ENCODE results near the gene DTNA.

DTNA gene

GRCh38 chr18:34809451-34810072 is 99.5 kb downstream of the DTNA start:
- no peak for DNase-seq

GRCh38 chr18:34816183-34816582 is 106.1 kb downstream of the DTNA start:
- DNase-seq: no peak

GRCh38 chr18:34817636-34818035 is 107.5 kb downstream of the DTNA start:
- no peak for DNase-seq

- DNase-seq: no peak
These were observed 108.0 kb downstream of the DTNA start for GRCh38 chr18:34818064-34818463.

- no peak for DNase-seq
These were observed 110.4 kb downstream of the DTNA start for GRCh38 chr18:34820360-34821065.

- no peak for DNase-seq
These were observed 111.6 kb downstream of the DTNA start for GRCh38 chr18:34821669-34822210.

- no peak for DNase-seq
These were observed 118.0 kb downstream of the DTNA start for GRCh38 chr18:34828093-34828492.

GRCh38 chr18:34834897-34835296 is 124.8 kb downstream of the DTNA start:
- DNase-seq: no peak

- no peak for DNase-seq
These were observed 125.4 kb downstream of the DTNA start for GRCh38 chr18:34835466-34835865.

GRCh38 chr18:34837769-34838272 is 127.7 kb downstream of the DTNA start:
- no peak for DNase-seq

GRCh38 chr18:34838669-34839068 is 128.6 kb downstream of the DTNA start:
- DNase-seq: no peak

GRCh38 chr18:34840256-34840826 is 130.2 kb downstream of the DTNA start:
- DNase-seq: no peak

GRCh38 chr18:34841891-34842290 is 131.8 kb downstream of the DTNA start:
- no peak for DNase-seq

- no peak for DNase-seq
These were observed 134.0 kb downstream of the DTNA start for GRCh38 chr18:34844072-34844471.

GRCh38 chr18:34844732-34845459 is 134.8 kb downstream of the DTNA start:
- DNase-seq: no peak

GRCh38 chr18:34847408-34847807 is 137.3 kb downstream of the DTNA start:
- no peak for DNase-seq

- no peak for DNase-seq
These were observed 138.1 kb downstream of the DTNA start for GRCh38 chr18:34848156-34848555.

GRCh38 chr18:34848695-34849094 is 138.6 kb downstream of the DTNA start:
- DNase-seq: no peak

- no peak for DNase-seq
These were observed 147.2 kb downstream of the DTNA start for GRCh38 chr18:34857320-34857719.

- no peak for DNase-seq
These were observed 148.1 kb downstream of the DTNA start for GRCh38 chr18:34858188-34858587.

GRCh38 chr18:34859496-34859895 is 149.4 kb downstream of the DTNA start:
- DNase-seq: no peak

GRCh38 chr18:34862561-34862960 is 152.5 kb downstream of the DTNA start:
- no peak for DNase-seq

GRCh38 chr18:34863702-34864101 is 153.6 kb downstream of the DTNA start:
- DNase-seq: no peak

All from NCI-H2081 treated with DMSO at 0.1 percent for 48 hours (cell line).